Karpas-422 (cell line): ENCODE results near the gene NALCN. TPM values are rescaled to one million over a fixed set of nuclear protein-coding genes. Genes with fewer than 3 reads are reported as not detected.

Experiments
- DNase-seq: peaks from one replicate; pipeline ENCODE4 v3.0.0-alpha.2; 2015
- H2AFZ ChIP-seq: fragments of 200-600 bp; sonication (generic); 2 replicates; pipeline ENCODE4 v1.6.1; 2014; ENCODE audit warnings: antibody characterized with exemption, low read length, mixed read lengths
- H3K27ac ChIP-seq: fragments of 200-600 bp; sonication (generic); 2 replicates; pipeline ENCODE4 v1.5.1; 2014; ENCODE audit warnings: mild to moderate bottlenecking, low read length, moderate library complexity
- H3K27me3 ChIP-seq: fragments of 200-600 bp; sonication (generic); 2 replicates; pipeline ENCODE4 v1.6.1; 2014; ENCODE audit warnings: low read length, mixed read lengths
- H3K36me3 ChIP-seq: fragments of 200-600 bp; sonication (generic); 2 replicates; pipeline ENCODE4 v1.6.1; 2014; ENCODE audit warnings: low read length, mixed read lengths; ENCODE audit not compliant: insufficient read depth
- H3K4me1 ChIP-seq: fragments of 200-600 bp; sonication (generic); 2 replicates; pipeline ENCODE4 v1.6.1; 2014; ENCODE audit warnings: mild to moderate bottlenecking, low read length, mixed read lengths
- H3K4me2 ChIP-seq: fragments of 200-600 bp; sonication (generic); 2 replicates; pipeline ENCODE4 v1.6.1; 2014; ENCODE audit warnings: low read length, low read depth, mild to moderate bottlenecking; ENCODE audit not compliant: poor library complexity, severe bottlenecking
- H3K4me3 ChIP-seq: fragments of 200-600 bp; sonication (generic); 2 replicates; pipeline ENCODE4 v1.5.1; 2014; ENCODE audit warnings: mild to moderate bottlenecking, antibody characterized with exemption, low read length, mixed read lengths
- H3K79me2 ChIP-seq: fragments of 200-600 bp; sonication (generic); 2 replicates; pipeline ENCODE4 v1.6.1; 2014; ENCODE audit warnings: mild to moderate bottlenecking, low read length, mixed read lengths
- H3K9ac ChIP-seq: fragments of 200-600 bp; sonication (generic); 2 replicates; pipeline ENCODE4 v1.6.0; 2014; ENCODE audit warnings: low read length
- H3K9me2 ChIP-seq: fragments of 200-600 bp; sonication (generic), shearing (Covaris generic); replicated peaks from 2 replicates; pipeline ENCODE4 v1.6.0; 2014; ENCODE audit warnings: mild to moderate bottlenecking, low read length, moderate library complexity; ENCODE audit not compliant: insufficient read depth
- H3K9me3 ChIP-seq: fragments of 300-700, 200-600 bp; sonication (generic); 2 replicates; pipeline ENCODE4 v1.6.1; 2014; ENCODE audit warnings: low read length, mixed read lengths
- H4K20me1 ChIP-seq: fragments of 200-600 bp; sonication (generic); 2 replicates; pipeline ENCODE4 v1.6.1; 2014; ENCODE audit warnings: mild to moderate bottlenecking, antibody characterized with exemption, low read length, low read depth; ENCODE audit not compliant: insufficient read depth
- total RNA-seq: library from RNA; depleted of rRNA; stranded (reverse); fragments of >200 nt; shearing (Covaris generic); gene quantifications from 2 replicates; pipeline ENCODE4 v1.2.3, GENCODE V29; 2014; ENCODE audit warnings: low replicate concordance

NALCN gene
- total RNA-seq, 1 experiment from 2014 or later = 0.04 TPM

DNA sequence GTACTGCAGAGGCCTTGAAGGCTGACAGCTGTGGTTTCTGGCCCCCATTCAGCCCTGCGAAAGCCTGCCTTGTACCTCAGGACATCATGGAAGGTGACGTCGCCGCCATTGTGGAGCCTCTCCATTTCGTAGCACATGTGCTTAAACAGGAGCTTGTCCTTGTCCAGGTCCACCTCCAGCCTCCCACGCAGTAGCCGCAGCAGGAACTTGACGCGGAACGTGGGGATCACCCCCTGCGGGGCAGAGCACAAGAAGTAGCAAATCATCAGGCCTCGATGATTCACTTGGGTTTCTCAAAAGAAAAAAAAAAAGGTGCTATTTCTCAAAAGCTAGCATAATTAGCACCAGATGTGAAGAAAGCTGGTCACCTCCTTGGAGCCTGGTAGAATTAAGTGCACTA lies 351.0 kb downstream of the NALCN start:
- H4K20me1 ChIP-seq = no peaks in the 10 kb centered on the region
- H3K9ac ChIP-seq = no peak overlapping the region
- no peak overlapping the region for H3K4me2 ChIP-seq
- H3K4me1 ChIP-seq = no peaks in the 10 kb centered on the region
- H3K4me3 ChIP-seq = no peak overlapping the region
- no peaks in the 10 kb centered on the region for H3K27me3 ChIP-seq
- no peaks in the 10 kb centered on the region for H3K9me2 ChIP-seq
- H3K9me3 ChIP-seq = no peaks in the 10 kb centered on the region
- no peak overlapping the region for H2AFZ ChIP-seq
- no peaks in the 10 kb centered on the region for H3K79me2 ChIP-seq
- no peak for DNase-seq
- H3K27ac ChIP-seq = no peak overlapping the region
- H3K36me3 ChIP-seq = no peaks in the 10 kb centered on the region

- Histone ChIP-seq H4K20me1 (no peaks in the 10 kb centered on the region), H3K9ac (no peak overlapping the region), H3K4me2 (no peak overlapping the region), H3K4me3 (no peak overlapping the region), H3K79me2 (no peaks in the 10 kb centered on the region), H3K27ac (no peak overlapping the region), H3K9me2 (no peaks in the 10 kb centered on the region), H2AFZ (no peak overlapping the region), H3K36me3 (no peaks in the 10 kb centered on the region), H3K9me3 (no peaks in the 10 kb centered on the region), H3K27me3 (no peaks in the 10 kb centered on the region), H3K4me1 (no peaks in the 10 kb centered on the region)
- DNase-seq = no peak
Measured at GRCh38 chr13:101059793-101060192, 356.5 kb downstream of the NALCN start.

DNA sequence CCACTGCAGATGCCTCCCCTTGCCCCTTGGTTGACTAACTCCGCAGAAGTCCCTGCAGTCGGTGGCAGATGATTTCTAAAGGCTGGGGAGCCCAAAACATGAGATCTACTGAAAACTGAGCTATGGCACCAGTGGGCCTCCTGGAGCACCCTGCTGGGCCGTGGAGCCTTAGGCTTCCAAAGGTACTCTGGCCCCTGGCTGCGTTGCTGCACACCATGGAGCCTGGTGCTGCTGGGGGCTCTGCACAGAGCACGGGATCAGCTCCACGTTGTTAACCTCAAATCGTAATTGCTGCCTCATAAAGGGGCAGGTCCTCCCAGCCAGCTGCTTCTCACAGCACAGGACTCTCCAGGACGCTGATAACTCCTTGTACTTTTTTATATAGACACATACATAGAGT lies 357.5 kb downstream of the NALCN start:
- Histone ChIP-seq H3K27me3 (no peaks in the 10 kb centered on the region), H2AFZ (no peak overlapping the region), H4K20me1 (no peaks in the 10 kb centered on the region)

DNA sequence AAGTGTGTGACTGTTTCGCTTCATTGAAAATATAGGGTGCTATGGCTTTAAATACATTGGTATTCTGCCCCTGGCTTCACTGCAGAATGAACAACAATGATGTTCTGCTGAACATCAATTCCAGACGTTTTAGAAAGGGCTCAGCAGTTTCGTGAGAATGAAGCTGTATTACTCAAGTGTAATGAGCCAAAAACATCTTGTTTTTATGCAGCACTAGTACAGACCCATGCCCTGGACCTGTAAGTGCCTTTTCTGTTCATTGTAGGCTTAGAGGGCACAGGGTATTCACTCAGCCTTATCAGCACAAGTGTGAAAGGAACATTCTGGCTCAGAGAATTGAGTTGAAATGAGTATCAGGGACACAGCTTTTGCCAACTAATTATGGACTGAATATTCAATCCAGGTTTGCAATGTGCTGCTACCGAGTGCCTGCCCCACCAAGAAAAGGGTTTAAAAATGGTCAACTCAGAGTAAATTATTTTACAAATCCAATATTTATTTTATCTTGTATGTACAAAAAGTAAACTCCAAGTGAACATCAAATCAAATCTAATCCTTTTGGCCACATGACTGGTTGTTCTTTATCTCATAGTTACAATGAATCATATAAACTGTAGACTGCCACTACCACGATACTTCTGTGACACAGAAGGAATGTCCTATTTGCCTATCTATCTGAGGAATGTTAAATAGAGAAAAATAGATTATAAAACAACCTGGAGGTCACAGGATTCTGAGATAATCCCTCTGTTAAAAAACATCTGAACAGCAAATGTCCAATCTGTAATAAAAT lies 362.8 kb downstream of the NALCN start:
- H3K27ac ChIP-seq = no peak overlapping the region
- H3K9me2 ChIP-seq = no peaks in the 10 kb centered on the region
- H3K79me2 ChIP-seq = no peaks in the 10 kb centered on the region
- H3K27me3 ChIP-seq = no peaks in the 10 kb centered on the region
- H3K36me3 ChIP-seq = no peaks in the 10 kb centered on the region
- no peak for DNase-seq
- no peak overlapping the region for H2AFZ ChIP-seq
- H3K4me3 ChIP-seq = no peak overlapping the region
- no peak overlapping the region for H3K4me2 ChIP-seq
- H3K9me3 ChIP-seq = no peaks in the 10 kb centered on the region
- H3K9ac ChIP-seq = no peak overlapping the region
- no peaks in the 10 kb centered on the region for H3K4me1 ChIP-seq
- H4K20me1 ChIP-seq = no peaks in the 10 kb centered on the region

More for the DNA sequence above, 357.5 kb downstream of the NALCN start:
- no peak for DNase-seq
- H3K36me3 ChIP-seq = no peaks in the 10 kb centered on the region
- H3K4me3 ChIP-seq = no peak overlapping the region
- no peak overlapping the region for H3K4me2 ChIP-seq
- no peaks in the 10 kb centered on the region for H3K9me3 ChIP-seq
- H3K4me1 ChIP-seq = no peaks in the 10 kb centered on the region
- H3K79me2 ChIP-seq = no peaks in the 10 kb centered on the region
- H3K27ac ChIP-seq = no peak overlapping the region
- H3K9me2 ChIP-seq = no peaks in the 10 kb centered on the region
- no peak overlapping the region for H3K9ac ChIP-seq

GRCh38 chr13:101049166-101049850 lies 367.0 kb downstream of the NALCN start:
- H3K27me3 ChIP-seq = no peaks in the 10 kb centered on the region
- no peak for DNase-seq
- no peak overlapping the region for H2AFZ ChIP-seq
- H3K79me2 ChIP-seq = no peaks in the 10 kb centered on the region
- H3K4me1 ChIP-seq = no peaks in the 10 kb centered on the region
- no peaks in the 10 kb centered on the region for H4K20me1 ChIP-seq
- no peak overlapping the region for H3K27ac ChIP-seq
- no peaks in the 10 kb centered on the region for H3K9me3 ChIP-seq
- no peak overlapping the region for H3K4me2 ChIP-seq
- H3K9ac ChIP-seq = no peak overlapping the region
- no peak overlapping the region for H3K4me3 ChIP-seq
- H3K9me2 ChIP-seq = no peaks in the 10 kb centered on the region
- no peaks in the 10 kb centered on the region for H3K36me3 ChIP-seq

GRCh38 chr13:101036546-101036945 lies 379.8 kb downstream of the NALCN start:
- Histone ChIP-seq H3K79me2 (no peaks in the 10 kb centered on the region), H3K27ac (no peak overlapping the region), H3K4me3 (no peak overlapping the region), H3K9me3 (no peaks in the 10 kb centered on the region), H3K27me3 (no peaks in the 10 kb centered on the region), H2AFZ (no peak overlapping the region), H3K9ac (no peak overlapping the region), H3K4me2 (no peak overlapping the region), H3K9me2 (no peaks in the 10 kb centered on the region), H3K36me3 (no peaks in the 10 kb centered on the region), H3K4me1 (no peaks in the 10 kb centered on the region), H4K20me1 (no peaks in the 10 kb centered on the region)
- DNase-seq = no peak

DNA sequence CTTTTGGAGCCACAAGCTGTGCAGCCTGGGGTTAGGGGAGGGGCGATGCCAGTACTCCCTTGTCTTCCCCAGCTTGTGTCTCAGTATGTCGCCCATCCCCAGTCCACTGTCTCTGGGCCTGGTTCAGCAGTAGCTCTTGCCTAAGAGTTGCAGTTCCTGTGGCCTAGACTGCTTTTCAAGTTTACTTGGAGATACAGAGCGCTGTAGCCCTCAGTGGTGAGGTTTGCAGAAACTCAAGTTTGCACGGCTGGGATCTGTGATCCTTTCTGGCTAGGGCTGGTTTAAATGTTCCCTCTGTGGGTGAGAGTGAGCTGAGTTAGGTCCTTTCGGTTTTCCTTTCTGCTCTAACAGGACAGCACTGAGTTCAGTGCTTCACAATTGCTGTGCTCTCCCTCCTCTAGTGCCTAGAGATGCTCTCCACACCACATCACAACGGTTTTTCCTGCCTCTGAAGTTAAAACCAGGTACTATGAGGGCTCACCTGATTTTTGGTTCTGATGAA lies 381.1 kb downstream of the NALCN start:
- no peaks in the 10 kb centered on the region for H3K36me3 ChIP-seq
- H4K20me1 ChIP-seq = no peaks in the 10 kb centered on the region
- no peak overlapping the region for H2AFZ ChIP-seq
- no peak overlapping the region for H3K4me2 ChIP-seq
- no peaks in the 10 kb centered on the region for H3K9me2 ChIP-seq
- H3K4me3 ChIP-seq = no peak overlapping the region
- no peaks in the 10 kb centered on the region for H3K79me2 ChIP-seq
- H3K27me3 ChIP-seq = no peaks in the 10 kb centered on the region
- no peaks in the 10 kb centered on the region for H3K4me1 ChIP-seq
- DNase-seq = no peak
- H3K9ac ChIP-seq = no peak overlapping the region
- no peaks in the 10 kb centered on the region for H3K9me3 ChIP-seq
- no peak overlapping the region for H3K27ac ChIP-seq

GRCh38 chr13:101026736-101027398 lies 389.4 kb downstream of the NALCN start:
- H3K4me2 ChIP-seq = no peak overlapping the region
- no peaks in the 10 kb centered on the region for H4K20me1 ChIP-seq
- no peaks in the 10 kb centered on the region for H3K27me3 ChIP-seq
- H3K27ac ChIP-seq = no peak overlapping the region
- no peaks in the 10 kb centered on the region for H3K36me3 ChIP-seq
- no peak for DNase-seq
- H3K79me2 ChIP-seq = no peaks in the 10 kb centered on the region
- H3K9me3 ChIP-seq = no peaks in the 10 kb centered on the region
- H2AFZ ChIP-seq = no peak overlapping the region
- H3K9ac ChIP-seq = no peak overlapping the region
- H3K4me1 ChIP-seq = no peaks in the 10 kb centered on the region
- no peaks in the 10 kb centered on the region for H3K9me2 ChIP-seq
- no peak overlapping the region for H3K4me3 ChIP-seq
